ENCODE measurements around the gene ZBTB7C.

GRCh38 chr18:48142353-48142752, 266.8 kb downstream of the ZBTB7C start:
- TF ChIP-seq CTCF (conservative IDR thresholded peaks at IDR 0.05; ENCODE audit: low read length) (no peak), EZH2phosphoT487 (IDR thresholded peaks at IDR 0.05; ENCODE audit: borderline replicate concordance, low read depth, low read length) (no peak)

Data from OCI-LY7 (cell line).